Measurements from ENCODE around the gene AKAP9. TPM values are rescaled to one million over a fixed set of nuclear protein-coding genes. Genes with fewer than 3 reads are reported as not detected.

AKAP9 gene
- total and polyA plus RNA-seq, 2 donors (not counting 3 experiments of a cell fraction or from before 2014, with no cell fraction given) = 9.5 to 51.6 TPM

GRCh38 chr7:91973639-91974038 lies 33.0 kb downstream of the AKAP9 start:
- dilution Hi-C loops (cut with MboI; ENCODE audit: extremely low pct_ligation_motif_present, low sequenced_read_pairs) = no loop called here
- FAIRE-seq = no peak
- CTCF ChIA-PET = interaction anchor here (0.7 kb wide), 1 partner anchor 33 kb away, joined by 4 read pairs; the partner anchor contains the start of gene AKAP9

More at GRCh38 chr7:91973639-91974038, 33.0 kb downstream of the AKAP9 start:
- Histone ChIP-seq H3K9ac (replicated peaks; ENCODE audit: extremely low read depth, insufficient read depth, low read length) (no peak overlapping the region), H3K27ac (ENCODE audit: insufficient read depth, low read depth, low read length) (no peak overlapping the region), H3K36me3 (ENCODE audit: control insufficient read depth in 2 of 2, extremely low read depth in 1 of 2, insufficient read depth in 2 of 2, low read length in 2 of 2) (no peaks in the 10 kb centered on the region), H3K4me1 (ENCODE audit: control insufficient read depth, extremely low read depth, insufficient read depth, low read length) (no peaks in the 10 kb centered on the region), H3K79me2 (ENCODE audit: control insufficient read depth, insufficient read depth, low read length) (peaks cover 11% of the 10 kb centered on the region), H4K20me1 (replicated peaks; ENCODE audit: control insufficient read depth, extremely low read depth, insufficient read depth, low read length) (peaks cover 2% of the 10 kb centered on the region), H3K9me3 (replicated peaks; ENCODE audit: control insufficient read depth, insufficient read depth, low read length) (no peaks in the 10 kb centered on the region), H3K27me3 (ENCODE audit: control insufficient read depth in 2 of 2, insufficient read depth in 2 of 2, low read length in 2 of 2) (no peaks in the 10 kb centered on the region), H3K4me3 (replicated peaks in 1 of 3; ENCODE audit: insufficient read depth in 1 of 3, low read depth in 1 of 3, low read length in 3 of 3) (no peak overlapping the region), H3K4me2 (ENCODE audit: insufficient read depth, low read length) (no peak overlapping the region), H3K9me1 (replicated peaks; ENCODE audit: control insufficient read depth, extremely low read depth, insufficient read depth, low read length) (no peaks in the 10 kb centered on the region), H2AFZ (ENCODE audit: low read depth, low read length) (no peak overlapping the region)
- TF ChIP-seq MAX (IDR thresholded peaks at IDR 0.05; ENCODE audit: insufficient read depth, insufficient read length) (no peak), JUN (IDR thresholded peaks at IDR 0.05; ENCODE audit: borderline replicate concordance, insufficient read depth, insufficient read length, low read depth) (no peak), GATA2 (IDR thresholded peaks at IDR 0.05; ENCODE audit: insufficient read depth, insufficient read length, low read depth, low read length) (no peak), FOS (IDR thresholded peaks at IDR 0.05; ENCODE audit: borderline replicate concordance, insufficient read depth, low read length) (no peak), POLR2A (IDR thresholded peaks at IDR 0.05; ENCODE audit: low read depth, low read length) (no peak), POLR2AphosphoS5 (IDR thresholded peaks at IDR 0.05; ENCODE audit: insufficient read depth, low read depth, low read length) (no peak), MYC (IDR thresholded peaks at IDR 0.05; ENCODE audit: low read depth, low read length) (no peak), EZH2 (IDR thresholded peaks at IDR 0.05; ENCODE audit: borderline replicate concordance, low read depth, low read length, severe bottlenecking) (no peak), CTCF (IDR thresholded peaks at IDR 0.05; ENCODE audit: extremely low read depth in 1 of 2, insufficient read depth in 1 of 2, low read depth in 1 of 2, low read length in 2 of 2) (no peak)
- BruUV-seq (replicated peaks) = no TSS peak
- intact Hi-C loops (cut with micrococcal nuclease) = no loop called here
- POLR2A ChIA-PET = no interaction called here
- DNase-seq (ENCODE audit: low read depth, low spot score) = no peak

All from endothelial cell of umbilical vein (primary cell).